ENCODE data around the gene HS3ST6.
A peak's percentile ranks its signal among the peaks of the same experiment; 100 is the strongest.

GRCh38 chr16:1863681-1864460 lies 54.3 kb downstream of the HS3ST6 start:
- TF ChIP-seq CTCF (IDR thresholded peaks at IDR 0.05) (peak; percentile 75), EZH2 (IDR thresholded peaks at IDR 0.05) (no peak)
